SW480 (cell line): ENCODE results near the gene PCED1B.
A peak's percentile ranks its signal among the peaks of the same experiment; 100 is the strongest.
"Not testable (repeated sequence)": the region's sequence is repeated elsewhere in the genome, so short reads cannot be mapped to it uniquely, and the experiment has no call there.

Experiments used
- DNase-seq: peaks from one replicate; pipeline ENCODE4 v3.0.0-alpha.2; 2016; ENCODE audit warnings: low spot score

PCED1B gene

DNA sequence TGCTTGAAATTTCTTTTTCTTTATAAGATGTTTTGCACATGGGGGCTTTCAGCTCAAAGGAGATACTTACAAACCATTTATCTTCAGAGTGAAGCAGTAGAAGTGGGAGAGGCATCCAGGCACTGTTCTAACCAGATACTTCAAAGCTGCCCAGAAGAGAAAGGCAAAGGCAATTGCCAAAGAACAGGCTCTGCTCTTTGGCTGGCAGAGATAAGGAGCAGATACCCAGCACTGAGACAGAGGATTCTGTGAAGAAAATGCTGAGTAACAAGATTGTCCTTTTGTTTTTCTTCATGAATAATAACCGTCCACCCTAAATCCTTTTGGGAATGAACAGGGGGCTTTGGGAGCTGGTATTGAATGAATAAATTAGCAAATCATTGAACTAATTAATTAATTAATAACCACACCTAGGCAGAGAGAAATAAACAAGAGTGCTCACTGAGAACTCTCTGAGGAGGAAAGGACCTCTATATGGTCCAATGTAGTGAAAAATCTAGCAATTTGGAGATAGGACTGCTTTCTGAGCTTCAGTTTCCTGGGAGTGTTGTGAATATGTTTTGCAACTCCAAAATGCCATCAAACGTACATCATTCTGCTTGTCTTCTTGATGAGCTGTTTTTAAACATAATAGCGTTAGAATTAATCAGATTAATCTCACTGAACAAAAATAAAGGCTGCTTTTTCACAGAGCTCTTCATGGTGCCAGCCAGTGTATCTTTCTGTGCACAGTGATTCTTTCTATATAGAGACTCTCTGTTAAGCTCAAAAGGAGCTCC lies 193.2 kb downstream of the PCED1B start:
- peak; percentile 67 for DNase-seq

DNA sequence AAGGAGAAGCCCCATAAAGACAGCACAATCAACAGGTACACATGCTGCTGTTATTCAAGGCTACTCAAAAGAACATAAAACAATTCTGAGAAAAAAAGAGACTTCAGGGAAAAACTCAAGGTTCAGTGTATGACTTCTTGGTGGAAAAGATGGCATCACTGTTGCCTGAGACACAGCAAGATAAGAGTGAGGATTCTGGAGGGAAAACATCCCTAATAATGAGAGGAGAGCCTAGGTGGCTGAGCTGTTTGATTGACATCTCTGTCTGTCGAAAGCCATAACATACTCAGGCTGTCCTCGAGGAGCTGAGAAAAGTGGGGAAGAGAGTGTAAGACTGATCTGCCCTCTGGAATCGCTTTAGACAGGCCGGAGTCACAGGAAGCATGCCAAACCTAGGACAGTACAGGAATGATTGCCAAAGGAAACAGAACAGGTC lies 193.8 kb downstream of the PCED1B start:
- no peak for DNase-seq

DNA sequence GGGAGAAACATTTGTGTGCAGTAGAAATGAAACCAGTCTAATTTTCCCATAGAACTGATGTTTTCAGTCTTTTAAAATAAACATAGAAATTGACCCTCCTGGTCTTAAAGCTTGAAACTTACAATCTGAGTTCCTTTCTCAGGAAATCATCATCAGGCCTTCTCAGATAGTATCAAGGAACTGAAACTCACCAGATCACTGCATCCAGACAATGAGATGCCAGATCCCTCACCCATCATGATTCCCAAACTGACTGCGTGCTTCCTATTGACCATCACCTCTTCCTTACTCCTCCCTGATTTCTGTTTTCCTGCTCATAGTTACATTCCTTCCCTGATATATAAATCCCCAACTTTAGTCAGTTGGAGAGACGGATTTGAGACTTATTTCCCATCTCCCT lies 195.3 kb downstream of the PCED1B start:
- DNase-seq, result no peak

DNA sequence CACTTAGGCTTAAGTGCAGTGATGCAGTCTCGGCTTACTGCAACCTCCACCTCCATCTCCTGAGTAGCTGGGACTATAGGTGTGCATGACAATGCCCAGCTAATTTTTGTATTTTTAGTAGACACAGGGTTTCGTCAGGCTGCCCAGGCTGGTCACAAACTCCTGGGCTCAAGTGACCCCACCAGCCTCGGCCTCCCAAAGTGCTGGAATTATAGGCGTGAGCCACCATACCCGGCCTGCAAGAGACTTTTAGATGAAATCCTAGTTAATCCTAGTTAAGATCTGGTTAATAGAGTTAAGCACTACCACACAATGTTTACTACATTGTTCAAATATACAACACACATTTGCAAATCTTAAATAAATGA lies 196.8 kb downstream of the PCED1B start:
- no peak for DNase-seq

DNA sequence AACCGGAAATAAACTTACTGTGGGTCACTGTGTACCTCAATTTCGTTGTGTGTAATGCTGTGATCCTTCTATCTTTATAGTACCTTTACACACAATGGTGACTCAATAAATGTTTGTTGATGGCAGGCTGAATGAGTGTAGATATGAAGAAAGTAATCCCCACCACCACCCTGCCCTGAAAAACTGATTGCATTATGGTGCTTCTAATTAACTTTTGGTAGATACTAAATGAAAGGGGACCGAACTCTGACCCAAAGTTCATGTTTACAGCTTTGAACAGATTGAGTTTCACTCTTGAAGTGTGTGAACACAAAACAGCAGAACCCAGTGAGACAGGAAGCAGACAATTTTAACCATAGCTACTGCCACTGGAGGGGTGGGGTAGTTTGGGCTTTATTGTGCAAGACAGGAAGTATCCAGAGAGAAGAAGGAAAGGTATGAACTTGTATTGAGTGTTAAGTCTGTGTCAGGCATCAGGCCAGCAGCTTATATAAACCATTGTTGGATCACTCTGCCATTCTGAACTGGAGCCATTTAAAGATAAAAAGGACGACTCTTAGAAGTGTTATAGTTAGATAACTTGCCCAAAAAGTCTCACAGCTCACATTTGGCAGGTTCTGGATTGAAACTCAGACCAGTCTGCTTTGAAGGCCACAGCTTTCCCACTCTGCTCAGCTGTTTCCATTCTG lies 197.3 kb downstream of the PCED1B start:
- DNase-seq, result peak; percentile 76

DNA sequence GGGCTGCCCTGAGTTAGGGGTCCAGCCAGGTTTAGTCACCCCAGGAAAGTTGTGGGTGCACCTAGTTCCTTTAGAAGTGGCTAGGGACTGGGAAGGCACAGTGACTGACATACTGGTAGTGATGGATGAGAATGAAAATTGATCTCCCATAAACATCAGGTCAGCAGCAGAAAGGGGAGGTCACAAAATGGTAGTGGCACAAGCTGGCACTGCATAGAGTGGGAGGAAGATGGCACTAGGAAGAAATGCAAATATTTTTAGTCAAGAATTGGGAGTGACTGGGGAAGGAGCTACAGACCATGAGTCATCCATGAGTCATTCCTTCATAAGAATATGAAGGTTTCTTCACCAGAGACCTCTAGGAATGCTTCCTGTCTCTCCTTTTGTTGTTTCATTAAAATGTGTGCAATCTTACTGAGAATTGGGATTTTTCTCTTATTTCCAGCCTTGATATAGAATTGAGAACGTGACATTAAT lies 198.6 kb downstream of the PCED1B start:
- peak; percentile 68 for DNase-seq

DNA sequence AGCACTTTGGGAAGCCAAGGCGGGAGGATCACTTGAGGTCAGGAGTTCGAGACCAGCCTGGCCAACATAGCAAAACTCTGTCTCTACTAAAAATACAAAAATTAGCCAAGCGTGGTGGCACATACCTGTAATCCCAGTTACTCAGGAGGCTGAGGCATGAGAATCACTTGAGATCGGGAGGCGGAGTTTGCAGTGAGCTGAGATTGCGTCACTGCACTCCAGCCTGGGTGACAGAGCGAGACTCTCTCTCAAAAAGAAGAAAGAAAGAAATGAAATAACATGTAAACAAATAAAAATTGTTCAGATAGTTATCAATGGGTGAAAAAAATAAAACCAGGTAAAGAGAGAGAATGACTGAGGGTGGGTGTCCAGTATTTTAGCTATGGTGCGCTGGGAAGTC lies 200.3 kb downstream of the PCED1B start:
- DNase-seq, result not testable (repeated sequence)

DNA sequence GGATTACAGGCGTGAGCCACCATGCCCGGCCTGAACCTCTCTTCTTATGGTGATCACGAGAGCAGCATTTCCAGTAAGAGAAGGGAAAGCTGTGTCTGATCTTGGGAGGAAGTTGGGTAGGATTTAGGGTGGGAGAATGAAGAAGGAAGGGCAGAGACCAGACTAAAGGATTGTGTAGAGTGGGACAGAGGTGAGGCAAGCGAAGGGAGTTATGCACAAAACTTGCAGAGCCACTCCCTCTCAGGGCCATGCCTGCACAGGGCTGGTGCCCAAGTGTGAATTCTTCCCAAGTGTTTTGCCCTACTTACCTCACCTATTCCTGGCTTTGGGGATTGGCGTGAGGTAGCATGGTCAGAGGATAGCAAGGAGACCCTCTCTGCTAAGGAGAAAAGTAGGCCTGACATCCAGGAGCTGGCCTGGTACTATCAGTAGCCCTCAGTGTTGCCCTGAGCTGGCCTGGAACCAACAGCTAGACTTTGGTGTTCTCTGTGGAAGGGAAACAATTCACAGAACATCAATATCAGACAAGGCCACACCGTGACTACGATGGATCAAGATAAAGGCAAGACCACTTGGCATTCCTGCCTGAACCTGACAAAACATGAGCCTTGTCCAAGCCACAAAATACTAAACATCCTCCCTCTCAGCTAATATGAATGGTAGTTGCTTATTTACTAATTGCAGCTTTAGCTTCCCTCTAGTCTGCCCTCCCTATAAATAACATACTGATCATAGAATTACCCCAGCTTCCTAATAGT lies 201.3 kb downstream of the PCED1B start:
- DNase-seq, result no peak

DNA sequence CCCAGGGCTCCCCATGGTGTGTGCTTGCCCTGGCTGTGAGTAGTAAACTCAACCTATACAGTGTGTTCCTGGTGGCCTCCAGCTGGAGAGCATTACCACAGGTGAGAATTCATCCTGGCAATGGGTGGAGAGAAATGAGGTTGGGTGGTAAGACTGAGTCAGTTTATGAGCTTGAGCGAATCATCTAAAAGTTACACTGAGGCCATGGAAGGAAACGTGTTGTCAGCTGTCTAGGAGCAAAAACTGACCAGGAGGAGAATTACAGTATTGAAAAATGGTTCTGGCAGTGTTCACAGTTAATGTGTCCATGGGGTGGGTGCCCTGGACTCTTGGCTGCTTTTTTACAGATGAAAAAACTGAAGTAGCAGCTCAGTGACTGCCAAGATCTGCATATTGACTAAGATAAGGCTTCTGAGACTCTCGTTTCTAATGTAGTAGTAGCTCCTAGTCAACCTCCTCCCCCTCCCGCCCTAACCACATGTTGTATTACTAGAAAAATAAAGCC lies 202.3 kb downstream of the PCED1B start:
- no peak for DNase-seq

DNA sequence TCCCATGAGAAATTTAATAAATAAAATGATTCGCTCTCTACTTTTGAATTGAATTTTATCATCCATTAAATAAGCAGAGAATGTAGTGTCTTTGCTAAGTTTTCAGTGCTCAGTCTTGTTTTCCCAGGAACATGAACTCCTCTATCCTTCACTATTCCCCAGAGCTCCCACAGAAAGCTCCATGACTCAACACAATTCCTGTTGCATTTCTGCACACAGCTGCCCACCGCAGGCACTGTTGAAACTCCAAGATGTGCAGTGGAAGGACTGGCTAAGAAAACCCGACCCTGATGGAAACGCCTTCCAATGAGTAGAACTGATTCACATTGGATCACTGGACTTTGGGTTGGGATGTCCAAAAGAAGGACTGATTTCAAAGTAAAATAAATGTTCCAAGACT lies 202.8 kb downstream of the PCED1B start:
- no peak for DNase-seq
